KMS-11 (cell line): ENCODE results near the gene CTSS.
"Not testable (repeated sequence)": the region's sequence is repeated elsewhere in the genome, so short reads cannot be mapped to it uniquely, and the experiment has no call there.

Experiments used
- H2AFZ ChIP-seq: fragments of 200-600 bp; sonication (generic); 2 replicates; pipeline ENCODE4 v1.6.1; 2016; ENCODE audit warnings: antibody characterized with exemption, mixed run types, low read depth
- H3K27ac ChIP-seq: fragments of 200-600 bp; sonication (generic); 2 replicates; pipeline ENCODE4 v1.6.1; 2016; ENCODE audit warnings: mild to moderate bottlenecking, mixed run types
- H3K27me3 ChIP-seq: fragments of 200-600 bp; sonication (generic); 2 replicates; pipeline ENCODE4 v1.6.1; 2017; ENCODE audit warnings: mild to moderate bottlenecking, low read depth, mixed run types, moderate library complexity; ENCODE audit not compliant: insufficient read depth
- H3K36me3 ChIP-seq: fragments of 200-600 bp; sonication (generic); 2 replicates; pipeline ENCODE4 v1.6.1; 2017; ENCODE audit warnings: mild to moderate bottlenecking, mixed run types; ENCODE audit not compliant: insufficient read depth
- H3K4me1 ChIP-seq: fragments of 200-600 bp; sonication (generic); 2 replicates; pipeline ENCODE4 v1.6.1; 2016; ENCODE audit warnings: mild to moderate bottlenecking, low read depth, mixed run types; ENCODE audit not compliant: poor library complexity, severe bottlenecking
- H3K4me2 ChIP-seq: fragments of 200-600 bp; sonication (generic); 2 replicates; pipeline ENCODE4 v1.7.0; 2016; ENCODE audit warnings: mild to moderate bottlenecking, mixed run types
- H3K4me3 ChIP-seq: fragments of 200-600 bp; sonication (generic); IDR thresholded peaks from 2 replicates; pipeline ENCODE4 v1.6.1; 2017; ENCODE audit warnings: low read depth, low read length, mixed read lengths; ENCODE audit not compliant: insufficient read depth
- H3K79me2 ChIP-seq: fragments of 200-600 bp; sonication (generic); 2 replicates; pipeline ENCODE4 v1.6.1; 2016; ENCODE audit warnings: low read depth, mixed run types; ENCODE audit not compliant: insufficient read depth
- H3K9ac ChIP-seq: fragments of 200-600 bp; sonication (generic); 2 replicates; pipeline ENCODE4 v1.6.1; 2016; ENCODE audit warnings: mild to moderate bottlenecking, mixed run types
- H4K20me1 ChIP-seq: fragments of 200-600 bp; sonication (generic); 2 replicates; pipeline ENCODE4 v1.6.1; 2016; ENCODE audit warnings: mild to moderate bottlenecking, mixed run types; ENCODE audit not compliant: insufficient read depth
- CTCF ChIP-seq: fragments of 200-600 bp; sonication (generic); conservative IDR thresholded peaks from 2 replicates; pipeline ENCODE4 v1.6.1; 2017; ENCODE audit warnings: low read depth, mild to moderate bottlenecking, antibody characterized with exemption, low read length, moderate library complexity, mixed read lengths

Gene CTSS

GRCh38 chr1:150804671-150805070 lies 39.1 kb upstream of the CTSS start:
- H3K4me1 ChIP-seq = no peaks in the 10 kb centered on the region
- H3K4me3 ChIP-seq = no peak overlapping the region
- H3K4me2 ChIP-seq = no peak overlapping the region
- H4K20me1 ChIP-seq = no peaks in the 10 kb centered on the region
- H3K79me2 ChIP-seq = no peaks in the 10 kb centered on the region
- H3K36me3 ChIP-seq = no peaks in the 10 kb centered on the region
- TF ChIP-seq CTCF = no peak
- H2AFZ ChIP-seq = no peak overlapping the region
- no peak overlapping the region for H3K9ac ChIP-seq
- H3K27me3 ChIP-seq = no peaks in the 10 kb centered on the region
- H3K27ac ChIP-seq = no peak overlapping the region

- H3K36me3 ChIP-seq = no peaks in the 10 kb centered on the region
- H3K4me2 ChIP-seq = no peak overlapping the region
- no peak overlapping the region for H3K27ac ChIP-seq
- H4K20me1 ChIP-seq = no peaks in the 10 kb centered on the region
- no peak overlapping the region for H2AFZ ChIP-seq
- TF ChIP-seq CTCF = no peak
- no peaks in the 10 kb centered on the region for H3K27me3 ChIP-seq
- H3K79me2 ChIP-seq = no peaks in the 10 kb centered on the region
- H3K4me1 ChIP-seq = no peaks in the 10 kb centered on the region
- no peak overlapping the region for H3K9ac ChIP-seq
- no peak overlapping the region for H3K4me3 ChIP-seq
These were observed 33.5 kb upstream of the CTSS start for GRCh38 chr1:150799089-150799488.

GRCh38 chr1:150798525-150798924 lies 32.9 kb upstream of the CTSS start:
- H3K36me3 ChIP-seq = no peaks in the 10 kb centered on the region
- no peak overlapping the region for H3K27ac ChIP-seq
- TF ChIP-seq CTCF = no peak
- H3K27me3 ChIP-seq = no peaks in the 10 kb centered on the region
- no peak overlapping the region for H3K9ac ChIP-seq
- no peaks in the 10 kb centered on the region for H3K4me1 ChIP-seq
- no peaks in the 10 kb centered on the region for H4K20me1 ChIP-seq
- H3K79me2 ChIP-seq = no peaks in the 10 kb centered on the region
- H3K4me2 ChIP-seq = no peak overlapping the region
- H3K4me3 ChIP-seq = no peak overlapping the region
- H2AFZ ChIP-seq = no peak overlapping the region

GRCh38 chr1:150796374-150796773 lies 30.8 kb upstream of the CTSS start:
- H3K27me3 ChIP-seq = no peaks in the 10 kb centered on the region
- H3K9ac ChIP-seq = no peak overlapping the region
- H3K4me1 ChIP-seq = no peaks in the 10 kb centered on the region
- no peak overlapping the region for H3K27ac ChIP-seq
- no peak overlapping the region for H3K4me2 ChIP-seq
- no peaks in the 10 kb centered on the region for H4K20me1 ChIP-seq
- no peaks in the 10 kb centered on the region for H3K36me3 ChIP-seq
- TF ChIP-seq CTCF = no peak
- no peak overlapping the region for H2AFZ ChIP-seq
- no peaks in the 10 kb centered on the region for H3K79me2 ChIP-seq
- H3K4me3 ChIP-seq = no peak overlapping the region

GRCh38 chr1:150793778-150794177 lies 28.2 kb upstream of the CTSS start:
- not testable (repeated sequence) for H4K20me1 ChIP-seq, H2AFZ ChIP-seq, H3K4me1 ChIP-seq, H3K79me2 ChIP-seq, H3K36me3 ChIP-seq, H3K4me2 ChIP-seq, H3K4me3 ChIP-seq, H3K27ac ChIP-seq, H3K27me3 ChIP-seq, H3K9ac ChIP-seq
